ENCODE results near the gene MISP3.

GRCh38 chr19:14102756-14103155, 30.2 kb downstream of the MISP3 start:
- TF ChIP-seq CTCF (IDR thresholded peaks at IDR 0.05; ENCODE audit: control extremely low read depth in 1 of 3, insufficient read depth in 1 of 3, low read depth in 1 of 3, low read length in 3 of 3), result no peak
- no peak for TF ChIP-seq RNF2 (IDR thresholded peaks at IDR 0.05; ENCODE audit: borderline replicate concordance, low read depth, low read length, missing control alignments, poor library complexity, severe bottlenecking)
- TF ChIP-seq JUND (IDR thresholded peaks at IDR 0.05; ENCODE audit: low read length), result no peak
- TF ChIP-seq SIX5 (IDR thresholded peaks at IDR 0.05; ENCODE audit: low read depth, low read length), result no peak
- TF ChIP-seq TCF12 (IDR thresholded peaks at IDR 0.05; ENCODE audit: low read depth, low read length), result no peak
- no peak for TF ChIP-seq EP300 (IDR thresholded peaks at IDR 0.05; ENCODE audit: borderline replicate concordance in 1 of 2, low read depth in 2 of 2, low read length in 2 of 2)
- no peak for TF ChIP-seq POLR2AphosphoS5 (IDR thresholded peaks at IDR 0.05; ENCODE audit: low read depth, low read length)
- TF ChIP-seq EZH2 (IDR thresholded peaks at IDR 0.05; ENCODE audit: low read depth, low read length, severe bottlenecking), result no peak
- no peak for TF ChIP-seq POLR2A (IDR thresholded peaks at IDR 0.05; ENCODE audit: control extremely low read depth in 1 of 2, low read depth in 2 of 2, low read length in 2 of 2)
- no peak for TF ChIP-seq MAX (IDR thresholded peaks at IDR 0.05)
- TF ChIP-seq RFX5 (IDR thresholded peaks at IDR 0.05; ENCODE audit: borderline replicate concordance, low read depth, low read length), result no peak
